Body of pancreas (tissue), 4 donors: ENCODE data around the gene CFAP92. TPM values are rescaled to one million over a fixed set of nuclear protein-coding genes. Genes with fewer than 3 reads are reported as not detected.

Experiments used
- ATAC-seq: fragments of 150-250 bp; one replicate; pipeline ENCODE4 v1.9.1; 2016
- DNase-seq, 4 donors: peaks; one replicate each; pipeline ENCODE4 v3.0.0-alpha.2; 2019
- H3K27ac ChIP-seq, 4 donors: fragments of 200-600 bp; sonication (generic); 1 replicate in 3 of 4; 2 replicates in 1 of 4; pipeline versions ENCODE4 v1.5.1 to v1.6.1; 2016 to 2019; ENCODE audit warnings: mild to moderate bottlenecking in 1 of 4, mixed read lengths in 1 of 4, moderate library complexity in 1 of 4
- H3K27me3 ChIP-seq, 2 donors: fragments of 200-600 bp; sonication (generic); one replicate each; pipeline ENCODE4 v1.6.0; 2016; ENCODE audit warnings: mild to moderate bottlenecking in 1 of 2
- H3K36me3 ChIP-seq, 2 donors: fragments of 200-600 bp; sonication (generic); replicated peaks in 1 of 2; 2 replicates each; pipeline ENCODE4 v1.5.1; 2016; ENCODE audit warnings: low read depth in 2 of 2; ENCODE audit not compliant: insufficient read depth in 1 of 2
- H3K4me1 ChIP-seq: fragments of 200-600 bp; sonication (generic); one replicate; pipeline ENCODE4 v1.6.0; 2016
- H3K4me3 ChIP-seq, 2 donors: fragments of 200-600 bp; sonication (generic); 1 replicate in 1 of 2; 2 replicates in 1 of 2; pipeline ENCODE4 v1.5.1; 2016 to 2019
- H3K9me3 ChIP-seq, 3 donors: fragments of 200-600 bp; sonication (generic); 1 replicate in 2 of 3; 2 replicates in 1 of 3; pipeline ENCODE4 v1.5.1; 2016
- CTCF ChIP-seq, 7 experiments: fragments of 450-650 bp in 4 of 7; fragments of 200-600 bp in 3 of 7; sonication (generic) in 3 of 7; IDR thresholded peaks; one replicate each; pipeline ENCODE4 v1.5.1; 2016 to 2019; ENCODE audit warnings: antibody characterized with exemption in 7 of 7
- POLR2A ChIP-seq, 3 donors: fragments of 450-650 bp; IDR thresholded peaks; one replicate each; pipeline ENCODE4 v1.6.1; 2016; ENCODE audit warnings: antibody characterized with exemption in 3 of 3, mild to moderate bottlenecking in 2 of 3
- WGBS, 2 donors: methylation state at CpG; one replicate each; pipeline ENCODE4 v1.1.5; 2017; 5-methylcytosine and 5-hydroxymethylcytosine counted together
- intact Hi-C: fragments of 100-400 bp; cut with DNase I; formaldehyde crosslinking; loops from one replicate; pipeline ENCODE4 v1.15.1; 2023
- total RNA-seq, 2 donors: library from RNA; depleted of rRNA; stranded (reverse); fragments of >200 nt; gene quantifications; one replicate each; pipeline ENCODE4 v1.1.0, GENCODE V29; 2016

CFAP92 gene
- total RNA-seq, 2 donors from 2014 or later = not detected

DNA sequence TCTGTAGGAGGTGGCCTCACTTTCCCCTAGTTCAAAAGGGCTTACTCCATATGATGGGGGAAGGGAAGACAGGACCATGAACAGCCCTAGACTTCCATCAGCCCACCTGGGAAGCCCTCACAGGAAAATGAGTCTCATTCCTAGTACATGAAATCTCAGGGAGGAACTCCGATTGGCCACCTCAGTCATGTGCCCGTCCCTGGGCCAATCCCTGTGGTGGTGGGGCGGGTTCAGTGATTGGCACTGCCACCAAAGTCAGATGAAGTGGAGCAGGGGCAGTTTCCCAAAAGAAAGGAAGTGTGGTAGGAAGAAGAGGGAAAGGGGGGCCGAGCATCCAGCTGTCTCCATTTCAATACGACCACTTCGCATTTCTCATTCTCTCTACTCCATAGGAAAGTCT lies 40.8 kb upstream of the CFAP92 start:
- DNase-seq (no peak), ATAC-seq (no peak)
- Histone ChIP-seq H3K4me3 (no peak overlapping the region), H3K4me1 (no peaks in the 10 kb centered on the region), H3K36me3 (no peaks in the 10 kb centered on the region), H3K27me3 (no peaks in the 10 kb centered on the region), H3K27ac (no peak overlapping the region), H3K9me3 (no peaks in the 10 kb centered on the region)
- intact Hi-C loops = no loop called here
- WGBS, 2 donors = 80 to 83% methylated on average over 6 of the region's 6 CpGs
- TF ChIP-seq CTCF (IDR thresholded peaks at IDR 0.05) (no peak), POLR2A (IDR thresholded peaks at IDR 0.05) (no peak)

DNA sequence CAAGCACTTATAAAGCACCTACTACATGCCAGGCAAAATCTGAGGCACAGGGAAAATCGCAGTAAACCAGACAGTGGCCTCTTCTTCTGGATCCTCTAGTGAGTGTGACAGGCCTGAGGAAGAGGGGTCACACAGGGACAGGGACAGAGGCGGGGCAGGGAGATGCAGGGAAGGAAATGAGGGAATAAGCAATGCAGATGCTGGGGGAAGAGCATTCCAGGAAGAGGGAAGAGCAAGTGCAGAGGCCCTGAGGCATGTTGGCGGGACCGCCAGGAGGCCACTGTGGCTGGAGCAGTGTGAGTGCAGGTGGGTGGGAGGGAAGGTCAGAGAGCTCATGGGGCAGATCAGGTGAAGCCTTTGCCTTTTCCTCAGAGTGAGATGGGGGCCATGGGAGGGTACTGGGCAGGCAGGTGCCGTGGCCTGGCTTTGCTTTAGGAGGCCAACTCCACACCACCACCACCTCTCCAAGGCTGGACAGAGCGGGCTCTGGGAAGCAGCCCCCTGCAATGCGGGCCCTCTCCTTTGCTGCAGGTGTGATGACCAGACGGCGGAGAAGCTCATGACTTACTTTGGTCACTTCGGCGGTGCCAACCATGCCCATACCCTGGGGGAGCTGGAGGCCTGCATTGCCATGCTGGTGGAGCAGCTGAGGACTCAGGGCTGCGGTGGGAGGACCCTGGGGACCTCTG lies 39.9 kb upstream of the CFAP92 start:
- Histone ChIP-seq H3K27ac (no peak overlapping the region), H3K4me1 (no peaks in the 10 kb centered on the region), H3K9me3 (no peaks in the 10 kb centered on the region), H3K4me3 (no peak overlapping the region), H3K27me3 (no peaks in the 10 kb centered on the region), H3K36me3 (no peaks in the 10 kb centered on the region)
- ATAC-seq = no peak
- DNase-seq = no peak
- intact Hi-C loops = no loop called here
- no peak for TF ChIP-seq POLR2A (IDR thresholded peaks at IDR 0.05)
- TF ChIP-seq CTCF (IDR thresholded peaks at IDR 0.05) = no peak
- WGBS, 2 donors = 88 to 89% methylated on average over 6 to 12 of the region's 12 CpGs

DNA sequence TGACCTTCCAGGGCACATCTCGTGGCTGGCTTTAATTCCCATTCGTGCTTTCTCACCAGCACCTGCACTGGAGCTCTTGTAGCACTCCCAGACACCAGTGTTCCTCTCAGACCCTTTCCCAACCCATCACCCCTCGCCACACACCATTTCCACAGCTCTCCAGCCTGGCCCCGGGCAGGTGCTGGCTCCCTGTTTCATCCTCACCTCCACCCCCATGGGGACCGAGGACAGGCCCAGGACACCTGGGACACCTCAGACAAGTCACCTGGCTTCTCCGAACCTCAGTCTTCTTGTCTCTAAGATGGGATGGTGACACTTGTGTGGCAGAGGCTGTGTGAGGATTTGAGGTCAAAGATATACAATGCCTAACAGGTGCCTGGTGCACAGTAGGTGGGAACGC lies 39.3 kb upstream of the CFAP92 start:
- H3K27ac ChIP-seq = no peak overlapping the region
- no peaks in the 10 kb centered on the region for H3K27me3 ChIP-seq
- ATAC-seq = no peak
- no peaks in the 10 kb centered on the region for H3K9me3 ChIP-seq
- DNase-seq = no peak
- WGBS, 2 donors = 74 to 77% methylated on average over 7 of the region's 7 CpGs
- intact Hi-C loops = no loop called here
- H3K4me1 ChIP-seq = no peaks in the 10 kb centered on the region
- H3K4me3 ChIP-seq = no peak overlapping the region
- TF ChIP-seq POLR2A (IDR thresholded peaks at IDR 0.05) = no peak
- no peak for TF ChIP-seq CTCF (IDR thresholded peaks at IDR 0.05)
- H3K36me3 ChIP-seq = no peaks in the 10 kb centered on the region

DNA sequence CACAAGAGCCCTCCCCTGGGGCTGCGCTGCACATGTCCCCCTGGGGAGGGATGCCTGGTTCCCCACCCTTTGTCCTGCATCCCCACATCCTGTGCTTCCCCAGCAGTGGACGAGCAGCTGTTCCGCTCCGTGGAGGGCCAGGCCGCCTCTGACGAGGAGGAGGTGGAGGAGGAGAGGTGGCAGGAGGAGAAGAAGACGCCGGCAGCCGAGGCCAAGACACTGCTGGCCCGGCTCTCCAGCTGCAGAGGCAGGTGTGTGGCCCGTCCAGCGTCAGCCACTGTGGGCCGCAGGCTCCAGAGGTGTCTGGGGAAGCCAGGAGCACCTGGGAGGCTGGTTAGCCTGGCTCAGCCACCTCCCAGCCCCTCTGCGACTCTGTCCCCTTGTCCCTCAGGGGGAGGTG lies 38.8 kb upstream of the CFAP92 start:
- Histone ChIP-seq H3K27ac (no peak overlapping the region), H3K36me3 (no peaks in the 10 kb centered on the region), H3K27me3 (no peaks in the 10 kb centered on the region), H3K4me1 (no peaks in the 10 kb centered on the region), H3K9me3 (no peaks in the 10 kb centered on the region), H3K4me3 (no peak overlapping the region)
- intact Hi-C loops = no loop called here
- ATAC-seq = no peak
- no peak for TF ChIP-seq CTCF (IDR thresholded peaks at IDR 0.05)
- TF ChIP-seq POLR2A (IDR thresholded peaks at IDR 0.05) = no peak
- no peak for DNase-seq
- WGBS, 2 donors = 85 to 87% methylated on average over 13 of the region's 14 CpGs
